Left lung (tissue), 10 donors: Measurements from ENCODE around the gene BCL2L12. TPM values are rescaled to one million over a fixed set of nuclear protein-coding genes. Genes with fewer than 3 reads are reported as not detected.

Experiments
- ATAC-seq: fragments of 200-7000 bp; cut with Tn5 transposase; one replicate; pipeline ENCODE4 v1.9.1; 2020; ENCODE audit warnings: moderate library complexity
- DNase-seq, 4 donors: peaks; one replicate each; pipeline ENCODE4 v3.0.0-alpha.2; 2013 to 2020
- H3K27ac ChIP-seq, 2 donors: fragments of 200-600 bp; sonication (generic) in 1 of 2; one replicate each; pipeline versions ENCODE4 v1.5.0 to v1.8.0; 2020 to 2021
- H3K27me3 ChIP-seq, 2 donors: fragments of 200-600 bp; sonication (generic) in 1 of 2; one replicate each; pipeline versions ENCODE4 v1.5.0 to v1.8.0; 2020 to 2021
- H3K36me3 ChIP-seq, 2 donors: fragments of 200-600 bp; sonication (generic) in 1 of 2; one replicate each; pipeline versions ENCODE4 v1.5.0 to v1.8.0; 2020 to 2021
- H3K4me1 ChIP-seq, 2 donors: fragments of 200-600 bp; one replicate each; pipeline ENCODE4 v1.8.0; 2021
- H3K4me3 ChIP-seq, 2 donors: fragments of 200-600 bp; sonication (generic) in 1 of 2; one replicate each; pipeline versions ENCODE4 v1.5.0 to v1.8.0; 2020 to 2021; ENCODE audit warnings: mild to moderate bottlenecking in 1 of 2
- H3K9me3 ChIP-seq, 2 donors: fragments of 200-600 bp; sonication (generic) in 1 of 2; one replicate each; pipeline versions ENCODE4 v1.5.0 to v1.8.0; 2020 to 2021
- intact Hi-C, 2 donors: fragments of 100-400 bp; cut with DNase I; formaldehyde crosslinking; loops; one replicate each; pipeline versions ENCODE4 v1.11.2 to v1.14.2; 2022
- polyA plus RNA-seq, 6 donors: library from polyadenylated mRNA; unstranded; fragments of 120-200 nt; gene quantifications; one replicate each; pipeline ENCODE4 v1.2.1, GENCODE V29; 2013; ENCODE audit not compliant: insufficient read length in 6 of 6
- total RNA-seq, 2 donors: library from RNA; stranded (reverse); fragmentation: NEBNext Ultra II Directional; extraction: Animal tissue kit (Norgen Biotek cat#: 25700); gene quantifications; one replicate each; pipeline ENCODE4 v1.2.1, GENCODE V29; 2021
- TF ChIP-seq, protein P1 (sequence below), 2 donors: fragments of 200-600 bp; sonication (generic) in 1 of 2; IDR thresholded peaks; one replicate each; pipeline versions ENCODE4 v1.5.0 to v1.8.0; 2021; ENCODE audit warnings: antibody characterized with exemption in 2 of 2
- donor health status: DM: no; HTN: yes; CAD: no.
- donor health status: DM: no; HTN: no; CAD: no.

BCL2L12 gene
- total and polyA plus RNA-seq, 8 donors, result 20.6 to 30.1 (median 26.0) TPM

DNA sequence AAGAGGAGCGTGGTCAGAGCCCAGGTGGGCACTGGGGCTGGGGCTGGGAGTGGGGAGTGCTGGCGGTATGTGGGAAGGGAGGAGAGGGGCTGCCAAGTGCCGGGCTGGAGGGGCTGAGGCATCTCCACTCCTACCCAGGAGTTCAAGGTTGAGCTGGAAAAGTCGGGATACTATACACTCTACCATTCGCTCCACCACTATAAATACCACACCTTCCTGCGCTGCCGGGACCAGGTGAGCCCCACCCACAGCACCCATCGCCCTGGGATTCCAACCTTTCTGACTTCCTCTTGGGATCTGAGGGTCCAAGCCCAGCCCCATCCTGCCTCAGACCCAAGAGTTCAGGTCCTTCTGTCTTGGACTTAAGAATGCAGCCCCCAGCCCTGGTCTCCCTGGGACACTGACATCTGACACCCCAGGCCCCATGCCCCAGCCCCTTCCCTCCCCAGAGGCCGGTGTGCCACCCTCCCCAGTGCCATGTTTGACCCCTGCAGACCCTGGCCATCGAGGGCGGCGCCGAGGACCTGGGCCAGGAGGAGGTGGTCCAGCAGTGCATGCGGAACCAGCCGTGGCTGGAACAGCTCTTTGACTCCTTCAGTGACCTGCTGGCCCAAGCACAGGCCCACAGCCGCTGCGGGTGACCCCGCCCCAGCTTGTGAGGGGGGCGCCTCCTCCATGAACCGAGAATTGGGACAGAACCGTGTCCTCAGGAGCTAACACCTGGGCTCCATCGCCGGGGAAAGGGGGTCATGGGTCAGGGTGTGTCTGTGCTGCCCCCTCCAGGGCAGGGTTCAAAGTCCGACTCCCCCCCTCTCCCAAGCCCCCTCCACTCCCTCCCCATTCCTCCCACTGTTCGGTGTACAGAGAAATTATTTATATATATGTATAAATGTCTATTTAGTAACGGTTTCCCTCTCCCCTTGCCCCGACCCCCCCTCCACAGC lies 40.5 kb upstream of the BCL2L12 start:
- ATAC-seq, result no peak

GRCh38 chr19:49626226-49626625 lies 39.5 kb upstream of the BCL2L12 start:
- Histone ChIP-seq H3K27me3 (no peaks in the 10 kb centered on the region), H3K27ac (no peak overlapping the region), H3K36me3 (peaks cover 0 to 55% of the 10 kb centered on the region in 2 donors), H3K4me3 (no peak overlapping the region), H3K9me3 (no peaks in the 10 kb centered on the region), H3K4me1 (peaks cover 0 to 6% of the 10 kb centered on the region in 2 donors)
- TF ChIP-seq, protein P1, sequence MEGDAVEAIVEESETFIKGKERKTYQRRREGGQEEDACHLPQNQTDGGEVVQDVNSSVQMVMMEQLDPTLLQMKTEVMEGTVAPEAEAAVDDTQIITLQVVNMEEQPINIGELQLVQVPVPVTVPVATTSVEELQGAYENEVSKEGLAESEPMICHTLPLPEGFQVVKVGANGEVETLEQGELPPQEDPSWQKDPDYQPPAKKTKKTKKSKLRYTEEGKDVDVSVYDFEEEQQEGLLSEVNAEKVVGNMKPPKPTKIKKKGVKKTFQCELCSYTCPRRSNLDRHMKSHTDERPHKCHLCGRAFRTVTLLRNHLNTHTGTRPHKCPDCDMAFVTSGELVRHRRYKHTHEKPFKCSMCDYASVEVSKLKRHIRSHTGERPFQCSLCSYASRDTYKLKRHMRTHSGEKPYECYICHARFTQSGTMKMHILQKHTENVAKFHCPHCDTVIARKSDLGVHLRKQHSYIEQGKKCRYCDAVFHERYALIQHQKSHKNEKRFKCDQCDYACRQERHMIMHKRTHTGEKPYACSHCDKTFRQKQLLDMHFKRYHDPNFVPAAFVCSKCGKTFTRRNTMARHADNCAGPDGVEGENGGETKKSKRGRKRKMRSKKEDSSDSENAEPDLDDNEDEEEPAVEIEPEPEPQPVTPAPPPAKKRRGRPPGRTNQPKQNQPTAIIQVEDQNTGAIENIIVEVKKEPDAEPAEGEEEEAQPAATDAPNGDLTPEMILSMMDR (IDR thresholded peaks at IDR 0.05), result no peak
- intact Hi-C loops, result no loop called here
- ATAC-seq (peak; percentile 91), DNase-seq (peak in 2 of 4 donors; percentile 58 to 62)

More for the DNA sequence above, 40.5 kb upstream of the BCL2L12 start:
- DNase-seq, result peak in 1 of 4 donors; percentile 73
- H3K27me3 ChIP-seq, result no peaks in the 10 kb centered on the region
- TF ChIP-seq, protein P1 (IDR thresholded peaks at IDR 0.05), result no peak
- H3K4me1 ChIP-seq, result no peaks in the 10 kb centered on the region
- no peak overlapping the region for H3K4me3 ChIP-seq
- no peaks in the 10 kb centered on the region for H3K9me3 ChIP-seq
- intact Hi-C loops, result no loop called here
- peaks cover 0 to 59% of the 10 kb centered on the region in 2 donors for H3K36me3 ChIP-seq
- H3K27ac ChIP-seq, result no peak overlapping the region

DNA sequence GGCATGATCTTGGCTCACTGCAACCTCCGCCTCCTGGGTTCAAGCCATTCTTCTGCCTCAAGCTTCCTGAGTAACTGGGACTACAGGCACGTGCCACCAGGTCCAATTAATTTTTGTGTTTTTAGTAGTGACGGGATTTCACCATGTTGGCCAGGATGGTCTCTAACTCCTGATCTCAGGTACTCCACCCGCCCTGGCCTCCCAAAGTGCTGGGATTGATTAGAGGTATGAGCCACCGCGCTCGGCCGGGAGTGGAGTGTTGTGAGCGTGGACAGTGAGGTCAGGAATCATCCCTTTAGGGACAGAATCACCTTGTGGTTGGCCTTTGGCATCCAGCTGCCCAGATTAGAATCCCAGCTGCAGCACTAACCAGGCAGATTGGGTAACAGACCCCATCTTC lies 36.1 kb upstream of the BCL2L12 start:
- TF ChIP-seq, protein P1 (IDR thresholded peaks at IDR 0.05), result no peak
- no peaks in the 10 kb centered on the region for H3K9me3 ChIP-seq
- DNase-seq, result no peak
- intact Hi-C loops, result no loop called here
- H3K27me3 ChIP-seq, result no peaks in the 10 kb centered on the region
- ATAC-seq, result no peak
- no peak overlapping the region for H3K4me3 ChIP-seq
- H3K27ac ChIP-seq, result no peak overlapping the region
- H3K36me3 ChIP-seq, result peaks cover 0 to 34% of the 10 kb centered on the region in 2 donors
- peaks cover 0 to 16% of the 10 kb centered on the region in 2 donors for H3K4me1 ChIP-seq

DNA sequence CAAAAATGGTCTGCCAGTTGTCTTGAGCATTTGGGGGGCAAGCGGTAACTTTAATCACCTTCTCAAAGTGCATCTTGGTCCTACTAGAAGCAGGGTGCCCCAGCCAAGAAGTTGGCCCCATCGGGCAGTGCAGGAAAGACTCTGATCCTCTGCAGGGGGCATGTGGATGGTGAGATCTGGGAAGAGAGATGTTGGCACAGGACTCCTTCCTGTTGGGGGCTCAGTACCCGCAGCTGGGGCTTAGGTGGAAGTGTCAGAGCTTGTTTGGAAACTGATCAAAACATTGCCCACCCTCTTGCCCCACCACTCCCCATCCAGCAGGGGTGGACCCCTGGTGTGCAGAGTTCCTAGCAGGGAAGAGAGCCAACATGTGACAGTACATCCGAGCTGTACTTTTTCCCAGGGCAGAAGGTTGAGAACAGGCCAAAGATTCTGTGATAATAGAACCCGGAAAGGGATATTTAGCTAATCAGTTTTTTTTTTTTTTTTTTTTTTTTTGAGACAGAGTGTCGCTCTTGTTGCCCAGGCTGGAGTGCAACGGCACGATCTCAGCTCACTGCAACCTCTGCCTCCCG lies 34.6 kb upstream of the BCL2L12 start:
- intact Hi-C loops, result no loop called here
- H3K36me3 ChIP-seq, result peaks cover 0 to 19% of the 10 kb centered on the region in 2 donors
- TF ChIP-seq, protein P1 (IDR thresholded peaks at IDR 0.05), result no peak
- H3K27ac ChIP-seq, result peak overlapping the region in 1 of 2 donors; percentile 18
- peaks cover 5 to 29% of the 10 kb centered on the region in 2 donors for H3K4me1 ChIP-seq
- no peaks in the 10 kb centered on the region for H3K27me3 ChIP-seq
- H3K4me3 ChIP-seq, result no peak overlapping the region
- DNase-seq, result no peak
- no peaks in the 10 kb centered on the region for H3K9me3 ChIP-seq
- ATAC-seq, result no peak

GRCh38 chr19:49631610-49632192 lies 34.0 kb upstream of the BCL2L12 start:
- TF ChIP-seq, protein P1 (IDR thresholded peaks at IDR 0.05), result no peak
- Histone ChIP-seq H3K27me3 (no peaks in the 10 kb centered on the region), H3K27ac (peak overlapping the region in 1 of 2 donors; percentile 18), H3K36me3 (peaks cover 0 to 16% of the 10 kb centered on the region in 2 donors), H3K4me1 (peaks cover 5 to 35% of the 10 kb centered on the region in 2 donors), H3K4me3 (no peak overlapping the region), H3K9me3 (no peaks in the 10 kb centered on the region)
- intact Hi-C loops, result no loop called here
- no peak for DNase-seq
- no peak for ATAC-seq
